ENCODE data around the gene POU3F3.

The POU3F3 gene

GRCh38 chr2:104862058-104862941 lies 8.4 kb downstream of the POU3F3 start:
- no peak for DNase-seq (ENCODE audit: low read depth)

GRCh38 chr2:104863146-104863467 lies 9.2 kb downstream of the POU3F3 start:
- no peak for DNase-seq (ENCODE audit: low read depth)

DNA sequence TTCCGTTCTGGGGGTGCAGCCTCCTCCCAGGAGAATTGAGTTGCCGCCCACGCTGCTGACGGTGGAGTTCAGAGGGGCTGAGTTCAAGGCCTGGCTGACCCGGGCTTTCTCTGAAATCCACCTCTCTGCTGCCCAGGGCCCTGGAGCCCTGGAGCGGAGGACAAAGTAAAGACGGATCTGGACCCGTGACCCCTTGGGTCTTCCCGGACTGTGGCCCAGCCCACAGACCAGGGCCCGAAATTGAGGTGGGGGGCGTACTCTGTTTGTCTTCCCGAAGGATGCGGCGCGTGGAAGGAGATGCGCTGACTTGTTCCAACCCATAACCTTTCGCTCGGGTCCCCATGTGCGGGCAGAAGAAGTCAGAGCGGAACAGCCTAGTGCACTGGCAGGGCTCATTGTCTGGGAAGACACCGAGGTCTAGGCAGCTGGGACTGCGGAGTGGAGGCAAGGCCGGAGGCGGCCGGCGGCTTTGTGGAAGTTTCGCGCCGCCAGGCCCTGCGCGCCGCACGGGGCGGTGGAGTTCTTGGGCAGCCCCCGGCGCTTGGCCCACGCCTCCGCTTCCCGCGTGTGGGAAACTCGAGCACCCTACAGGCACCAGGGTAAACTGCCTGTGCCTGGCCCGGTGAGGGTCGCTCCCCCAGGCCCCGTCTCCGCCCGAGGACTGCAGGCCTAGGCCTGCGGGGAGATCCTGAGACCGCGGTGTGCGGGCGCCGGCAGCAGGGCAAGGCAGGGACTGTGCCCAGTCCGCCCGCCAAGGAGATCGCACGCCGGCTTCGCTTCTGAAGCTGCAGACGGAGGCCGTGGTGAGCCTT lies 9.8 kb downstream of the POU3F3 start:
- no peak for DNase-seq (ENCODE audit: low read depth)

DNA sequence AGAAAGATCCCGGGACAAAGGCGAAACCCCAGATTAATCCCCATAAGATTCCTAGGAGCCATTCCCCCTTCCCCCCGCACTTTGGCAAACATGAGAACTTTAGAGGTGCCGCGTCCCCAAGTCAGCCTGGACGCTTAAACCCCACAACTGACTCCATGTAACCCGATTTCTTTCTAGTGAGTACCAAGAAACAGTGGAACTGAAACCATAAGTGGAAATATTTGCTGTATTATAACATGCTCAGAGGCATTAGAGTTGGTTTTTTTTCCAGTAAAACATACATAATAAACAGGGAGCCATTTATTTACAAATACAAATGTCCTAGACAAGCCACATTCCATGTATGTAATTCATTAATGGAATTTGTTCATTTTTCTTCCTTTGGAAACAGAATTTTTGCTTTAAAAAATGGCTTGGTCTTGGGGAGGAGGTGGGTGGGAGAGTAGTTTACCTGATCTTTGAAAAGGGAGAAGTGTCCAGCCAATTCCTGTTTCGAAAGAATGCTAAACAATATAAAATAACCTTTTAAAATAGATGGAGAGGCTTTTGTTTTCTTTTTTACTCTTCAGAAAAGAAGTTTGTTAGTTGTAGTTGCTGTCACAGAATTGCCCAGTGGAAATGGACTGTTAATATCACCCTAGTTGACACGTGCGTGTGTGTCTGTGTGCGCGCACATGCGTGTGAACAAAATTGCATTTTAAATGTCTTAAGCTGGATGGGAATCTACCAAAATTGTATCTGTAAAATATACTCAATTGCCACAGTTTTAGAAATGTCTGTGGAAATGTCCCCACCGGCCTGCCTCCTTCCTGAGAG lies 10.6 kb downstream of the POU3F3 start:
- DNase-seq (ENCODE audit: low read depth): no peak

DNA sequence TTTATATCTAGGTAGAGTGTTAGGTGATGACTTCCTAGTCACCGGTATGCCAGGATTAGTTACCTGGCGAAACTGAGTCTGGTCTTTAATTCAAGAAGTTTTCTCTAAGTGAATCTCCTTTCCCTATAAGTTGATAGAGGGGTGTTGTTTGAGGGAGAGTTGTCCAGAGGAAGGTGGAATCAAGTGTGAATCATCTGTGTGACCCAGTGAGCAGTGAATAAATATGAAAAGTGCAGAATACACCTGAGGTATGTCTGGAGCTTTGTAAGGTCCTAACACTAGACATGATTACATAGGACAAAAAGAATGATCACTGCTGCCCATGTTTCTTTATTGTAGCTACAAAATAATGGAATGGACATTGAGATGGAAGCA lies 11.2 kb downstream of the POU3F3 start:
- no peak for DNase-seq (ENCODE audit: low read depth)

DNA sequence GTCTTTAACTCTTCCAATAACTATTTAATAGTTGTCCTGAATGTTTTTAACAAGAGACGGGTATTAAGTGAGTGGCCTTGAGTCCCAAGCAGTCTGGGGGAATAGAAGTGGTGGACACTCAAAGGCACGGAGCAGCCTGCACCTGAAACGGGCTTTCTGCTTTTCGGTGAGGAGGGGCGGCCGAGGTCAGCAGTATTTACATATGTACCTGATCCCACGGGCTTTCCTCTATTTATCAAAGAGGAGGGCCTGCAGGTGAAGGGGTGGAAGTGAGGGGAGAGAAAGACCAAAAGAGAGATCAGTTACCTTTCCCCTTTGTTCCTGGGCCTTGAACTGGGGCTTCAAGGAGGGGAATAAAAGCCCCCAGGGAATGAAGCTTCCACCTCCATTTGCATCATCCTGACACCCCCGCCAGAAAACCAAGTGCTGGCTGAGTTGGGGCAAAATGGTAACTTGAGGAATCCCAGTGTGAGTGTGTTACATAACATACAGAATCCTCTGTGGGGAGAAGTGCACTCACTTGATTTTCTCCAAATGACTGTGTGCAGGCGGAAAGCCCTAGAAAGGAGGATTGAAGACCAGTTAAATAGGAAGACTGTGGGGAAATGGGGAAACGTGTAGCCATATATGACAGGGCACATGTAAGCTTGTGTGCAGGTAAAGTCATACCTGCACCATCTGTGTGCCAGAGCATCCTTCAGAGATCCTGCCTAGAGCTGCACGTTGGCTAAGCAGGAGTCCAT lies 12.4 kb downstream of the POU3F3 start:
- DNase-seq (ENCODE audit: low read depth): no peak

DNA sequence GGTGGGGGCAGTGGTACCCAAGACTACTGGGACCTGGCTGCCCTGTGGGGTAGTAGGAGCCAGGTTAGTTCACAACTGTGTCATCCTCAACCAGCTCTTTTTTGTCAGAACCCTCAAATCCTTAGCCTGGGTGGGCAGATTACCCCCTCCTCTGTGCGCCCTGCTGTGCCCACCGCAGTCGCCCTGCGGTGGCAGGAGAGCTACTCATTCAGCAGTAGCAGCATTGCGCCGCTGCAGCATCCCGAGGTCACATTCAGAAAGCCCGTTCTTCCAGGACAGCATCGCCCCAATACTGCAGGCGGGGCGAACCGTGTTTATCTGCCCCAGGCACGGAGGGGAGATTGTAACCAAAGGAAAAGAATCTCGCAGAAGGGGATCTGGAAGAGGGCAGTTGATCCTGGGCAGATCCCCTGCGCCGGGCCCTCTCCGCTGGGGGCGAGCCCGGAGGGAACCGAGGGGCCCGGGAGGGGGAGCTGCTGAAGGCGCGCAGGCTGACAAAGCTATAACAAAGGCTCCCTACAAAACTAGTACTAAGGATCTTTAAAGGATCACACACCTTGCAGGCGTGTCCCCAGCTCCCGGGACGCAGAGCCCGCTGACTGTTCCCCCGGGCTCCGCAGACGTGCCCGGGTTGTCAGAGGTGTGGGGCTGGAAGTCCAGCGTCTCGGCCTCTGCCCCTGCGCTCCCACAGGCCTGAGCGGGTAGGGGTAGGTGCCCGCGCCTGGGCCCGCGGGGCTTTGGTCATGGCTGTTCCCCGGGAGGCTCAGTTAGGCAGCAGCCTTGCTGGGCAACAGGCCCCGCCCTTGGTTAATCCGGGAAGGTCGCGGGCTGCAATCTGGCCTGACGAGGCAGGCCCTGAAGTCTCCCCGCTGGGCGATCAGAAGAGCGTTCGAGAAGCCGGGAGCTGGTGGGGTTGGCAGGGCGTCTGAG lies 13.2 kb downstream of the POU3F3 start:
- no peak for DNase-seq (ENCODE audit: low read depth)

DNA sequence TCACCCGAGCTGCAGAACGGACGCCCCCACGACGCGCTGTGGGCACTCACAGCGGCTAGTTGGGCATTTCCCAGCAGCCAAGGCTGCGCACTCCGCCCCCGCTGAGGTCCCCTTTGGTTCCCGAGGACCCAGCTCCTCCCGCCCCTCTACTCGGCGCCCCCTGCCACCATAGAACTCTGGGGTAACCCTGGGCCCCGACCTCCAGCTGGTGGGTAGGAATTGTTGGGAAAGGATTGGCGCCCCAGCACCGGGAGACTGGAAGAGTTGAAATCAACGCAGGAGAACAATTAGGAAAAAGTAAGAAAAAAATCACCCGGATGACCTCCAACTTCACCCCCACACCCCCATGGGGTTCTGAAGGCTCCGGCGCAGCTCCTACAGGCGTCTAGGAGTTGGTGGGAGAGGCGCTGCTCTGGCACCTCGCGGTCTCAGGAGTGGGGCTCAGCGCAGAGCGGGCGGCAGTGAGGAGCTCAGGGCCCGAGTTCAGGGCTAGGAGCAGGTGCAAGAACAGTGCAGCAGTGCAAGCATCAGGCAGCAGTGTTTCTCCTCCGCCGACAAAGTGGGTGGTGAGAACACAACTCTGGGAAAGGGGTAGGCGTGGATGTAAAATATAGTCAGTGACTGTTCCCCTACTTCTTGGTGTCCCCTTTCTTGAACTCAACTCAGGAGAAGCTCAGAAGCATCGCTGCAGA lies 14.0 kb downstream of the POU3F3 start:
- DNase-seq (ENCODE audit: low read depth): no peak

- no peak for DNase-seq (ENCODE audit: low read depth)
Observed at GRCh38 chr2:104868505-104868866, 14.6 kb downstream of the POU3F3 start.

GRCh38 chr2:104870100-104870975 lies 16.4 kb downstream of the POU3F3 start:
- DNase-seq (ENCODE audit: low read depth): no peak

DNA sequence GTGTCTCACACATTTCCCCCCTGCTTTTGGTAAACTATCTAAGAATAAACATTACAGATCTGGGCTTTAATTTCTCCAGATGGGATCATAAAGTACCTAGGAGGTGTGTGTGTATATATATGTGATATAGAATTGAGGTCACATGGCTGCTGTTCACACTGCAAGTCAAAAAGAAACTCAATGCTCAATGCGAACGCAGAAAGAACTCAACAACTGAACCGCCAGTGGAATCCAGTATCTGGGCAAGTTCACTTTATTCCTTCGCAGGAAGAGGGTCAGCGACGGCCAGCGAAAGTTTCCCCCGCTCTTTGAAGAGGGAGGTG lies 17.7 kb downstream of the POU3F3 start:
- DNase-seq (ENCODE audit: low read depth): no peak

GRCh38 chr2:104871972-104872865 lies 18.3 kb downstream of the POU3F3 start:
- DNase-seq (ENCODE audit: low read depth): no peak

DNA sequence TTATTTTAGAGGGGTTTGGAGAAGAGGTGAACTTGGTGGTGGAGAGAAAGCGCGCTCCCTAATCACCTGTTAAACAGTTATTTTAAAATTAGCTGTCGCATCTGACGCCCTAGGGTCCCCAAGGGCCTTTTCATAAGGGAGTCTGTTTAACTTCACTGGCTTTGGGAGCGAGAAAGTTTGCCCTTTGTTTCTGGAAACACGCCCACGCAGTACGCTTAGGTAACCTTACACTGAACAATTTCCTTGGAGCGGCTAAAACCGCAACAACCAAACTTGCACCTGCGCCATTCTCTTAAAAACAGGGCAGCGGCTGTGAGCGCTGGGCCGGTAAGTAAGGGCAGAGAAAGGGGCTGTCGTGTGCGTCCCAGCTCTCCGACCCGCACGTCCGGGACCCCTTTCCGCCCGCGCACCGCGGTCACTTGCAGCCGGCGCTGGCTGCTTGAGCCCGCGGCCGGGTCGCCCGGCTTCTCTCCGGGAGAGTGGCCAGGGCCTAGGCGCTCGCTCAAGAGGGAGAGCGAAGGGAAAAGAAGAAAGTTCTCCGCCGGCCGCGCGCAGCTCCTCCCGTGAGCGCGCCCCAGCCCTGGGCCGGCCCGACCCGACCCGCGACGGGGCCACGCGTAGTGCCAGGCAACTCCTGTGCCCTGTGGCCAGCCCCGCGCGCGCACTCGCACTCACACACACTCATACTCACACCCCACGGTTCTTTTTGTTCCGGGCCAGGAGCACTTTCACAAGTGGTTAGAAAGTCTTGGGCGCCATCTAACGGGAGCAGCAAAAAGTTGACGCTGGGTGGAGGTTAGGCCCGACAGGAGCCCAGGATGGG lies 19.2 kb downstream of the POU3F3 start:
- DNase-seq (ENCODE audit: low read depth): no peak

- DNase-seq (ENCODE audit: low read depth): no peak
Observed at GRCh38 chr2:104873689-104874054, 19.8 kb downstream of the POU3F3 start.

DNA sequence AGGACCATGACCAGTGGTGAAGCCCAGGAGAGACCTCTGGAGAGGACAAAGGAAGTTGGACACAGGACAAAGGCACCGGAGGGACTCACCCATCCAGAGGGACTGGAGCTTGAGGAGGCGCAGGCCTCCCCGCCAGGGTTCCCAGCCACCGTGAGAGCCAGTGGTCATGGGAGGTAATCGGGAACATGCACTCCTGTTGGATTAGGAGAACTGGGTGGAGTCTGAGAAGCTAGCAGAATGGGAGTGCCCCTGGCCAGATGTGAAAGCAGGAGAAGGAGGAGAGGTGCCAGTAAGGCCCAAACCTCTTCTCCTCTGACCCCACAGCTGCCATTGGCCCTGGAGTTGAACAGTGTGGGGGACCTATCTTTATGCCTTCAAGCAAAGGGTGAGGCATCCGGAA lies 20.3 kb downstream of the POU3F3 start:
- DNase-seq (ENCODE audit: low read depth): no peak

GRCh38 chr2:104875262-104875661 lies 21.3 kb downstream of the POU3F3 start:
- DNase-seq (ENCODE audit: low read depth): no peak
